Stimulated activated CD8-positive, alpha-beta memory T cell treated with anti-CD3 and anti-CD28 coated beads, Interleukin-12 subunit alpha, Interleukin-12 subunit beta, amount 100 ng/mL, for 1 hour (primary cell): ENCODE data around the gene ZNF679.
"Not testable (repeated sequence)": the region's sequence is repeated elsewhere in the genome, so short reads cannot be mapped to it uniquely, and the experiment has no call there.

ENCODE experiments used
- DNase-seq: peaks from one replicate; pipeline ENCODE4 v3.0.0-alpha.2; 2020; ENCODE audit warnings: low read depth

ZNF679 gene

GRCh38 chr7:64310426-64310825 lies 82.2 kb downstream of the ZNF679 start:
- no peak for DNase-seq

- no peak for DNase-seq
Observed at GRCh38 chr7:64312826-64313225, 84.6 kb downstream of the ZNF679 start.

DNA sequence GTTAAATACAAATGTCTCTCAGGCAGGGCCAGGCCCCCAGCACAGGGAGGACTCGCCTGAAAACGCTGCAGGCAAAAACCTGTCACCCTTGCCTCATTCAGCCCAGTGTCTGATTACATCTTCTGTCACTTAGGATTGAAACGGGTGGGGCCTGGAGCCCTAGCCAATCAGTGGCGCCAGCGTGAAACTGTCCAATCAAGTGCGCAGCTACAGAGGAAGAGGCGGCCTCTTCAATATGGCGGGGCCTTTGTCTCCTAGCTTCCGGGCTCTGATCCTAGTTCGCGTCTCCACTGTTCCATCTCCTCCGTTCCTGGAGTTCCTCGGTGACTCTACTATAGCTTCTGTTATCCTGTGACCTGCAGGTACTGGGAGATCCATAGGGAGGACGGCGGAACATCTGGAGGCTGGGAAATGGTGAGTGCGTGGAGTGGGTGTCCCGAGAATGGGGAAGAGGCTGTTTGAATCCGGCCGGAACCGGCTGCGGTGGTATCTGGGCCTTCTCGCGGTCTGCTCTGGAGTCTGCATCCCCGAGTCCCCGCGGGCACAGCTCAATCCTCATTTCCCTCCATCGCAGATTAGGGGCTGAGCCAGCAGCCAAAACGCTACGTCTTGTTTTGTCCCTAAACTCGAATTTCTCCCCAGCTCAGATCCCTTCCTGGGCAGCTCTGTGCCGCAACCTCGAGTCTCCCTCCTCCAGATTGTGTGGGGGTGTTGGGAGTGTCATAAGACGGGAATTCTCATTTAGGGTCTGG lies 85.6 kb downstream of the ZNF679 start, which contains the start of gene ZNF736:
TSS of gene ZNF736 (plus strand) at position 222 of the 752 bp plus-strand sequence. CDS start at position 412, 190 bp downstream.
- DNase-seq = peak; percentile 77

DNA sequence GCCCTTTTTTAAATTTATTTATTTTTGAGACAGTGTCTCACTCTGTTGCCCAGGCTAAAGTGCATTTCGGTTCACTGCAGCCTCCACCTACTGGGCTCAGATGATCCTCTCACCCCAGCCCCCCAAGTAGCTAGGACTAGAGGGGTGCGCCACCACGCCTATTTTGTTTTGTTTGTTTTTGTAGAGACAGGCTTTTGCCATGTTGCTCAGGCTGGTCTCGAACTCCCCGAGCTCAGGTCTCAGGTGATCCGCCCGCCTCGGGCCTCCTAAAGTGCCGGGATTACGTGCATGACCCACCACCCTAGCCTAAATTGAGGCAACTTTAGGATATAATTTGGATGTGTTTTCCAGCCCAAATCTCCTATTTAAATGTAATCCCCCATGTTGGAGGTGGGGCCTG lies 86.3 kb downstream of the ZNF679 start:
- no peak for DNase-seq

DNA sequence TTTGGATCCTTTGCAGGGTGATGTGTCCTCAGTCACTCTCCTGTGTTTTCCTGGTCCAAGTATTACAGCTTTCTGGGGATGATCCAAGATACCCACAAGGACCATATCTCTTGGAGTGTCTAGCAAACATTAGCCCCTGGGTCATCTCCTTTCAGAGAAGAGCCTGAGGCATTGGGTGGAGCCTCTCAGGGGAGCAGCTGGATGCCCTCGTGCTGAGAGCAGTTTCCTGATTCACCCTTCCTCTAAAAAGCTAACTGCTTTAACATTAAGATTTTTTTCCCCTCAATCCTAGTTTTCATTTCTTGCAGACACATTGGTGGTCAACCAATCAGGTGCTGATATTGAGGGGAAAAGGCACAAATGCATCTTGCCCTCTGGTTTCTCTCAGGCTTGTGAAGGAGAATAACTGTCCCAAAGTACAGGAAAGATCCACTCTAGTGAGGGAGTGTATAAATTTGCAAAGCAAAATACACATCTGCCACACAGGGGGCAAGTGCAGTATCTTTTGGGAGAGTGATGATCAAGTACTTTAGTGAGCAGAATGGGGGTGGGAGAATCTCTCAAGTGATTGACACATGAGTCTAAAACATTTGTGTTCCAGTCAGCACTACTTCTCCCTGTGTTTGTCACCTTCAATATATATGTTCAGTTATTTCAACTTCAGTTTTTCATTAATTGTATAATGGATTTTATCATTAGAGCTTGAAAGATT lies 87.9 kb downstream of the ZNF679 start:
- not testable (repeated sequence) for DNase-seq
